A549 (cell line): ENCODE data around the gene FBXL7.

Experiments used
- CBX8 ChIP-seq: fragments of 200-600 bp; sonication (generic); IDR thresholded peaks from 2 replicates; pipeline ENCODE4 v1.6.1; 2016
- MAFK ChIP-seq: fragments of 450-650 bp; IDR thresholded peaks from 2 replicates; pipeline ENCODE4 v1.6.1; 2014; ENCODE audit not compliant: partially characterized antibody
- NPAS2 ChIP-seq: fragments of 250-450 bp; sonication (Bioruptor Pico); IDR thresholded peaks from 2 replicates; pipeline ENCODE4 v1.8.0; 2022; ENCODE audit warnings: mild to moderate bottlenecking, moderate library complexity, borderline replicate concordance
- POLR2A ChIP-seq: IDR thresholded peaks from 2 replicates; pipeline ENCODE4 v1.6.1; 2012; ENCODE audit warnings: mild to moderate bottlenecking, low read length
- REST ChIP-seq: fragments of 200-600 bp; sonication (generic); IDR thresholded peaks from 2 replicates; pipeline ENCODE4 v1.6.1; 2016; ENCODE audit warnings: antibody characterized with exemption, mild to moderate bottlenecking, moderate library complexity
- SMC3 ChIP-seq: fragments of >200 bp; sonication (Bioruptor Twin); formaldehyde crosslinking; IDR thresholded peaks from 3 replicates; pipeline ENCODE4 v1.6.1; 2018; ENCODE audit warnings: inconsistent platforms
- SREBF2 ChIP-seq: fragments of 450-650 bp; IDR thresholded peaks from 2 replicates; pipeline ENCODE4 v1.6.1; 2014; ENCODE audit warnings: mild to moderate bottlenecking, moderate library complexity
- TP53 ChIP-seq: fragments of 250-450 bp; sonication (Bioruptor Pico); IDR thresholded peaks from 2 replicates; pipeline ENCODE4 v1.5.0; 2021; ENCODE audit warnings: mild to moderate bottlenecking, moderate library complexity
- TF ChIP-seq, protein P1 (sequence below): fragments of >200 bp; sonication (Bioruptor Twin); formaldehyde crosslinking; IDR thresholded peaks from 3 replicates; pipeline ENCODE4 v1.5.1; 2016

GRCh38 chr5:15646371-15646770 lies 146.4 kb downstream of the FBXL7 start:
- TF ChIP-seq NPAS2 (CRISPR knock-in tag), result no peak
- no peak for TF ChIP-seq SMC3
- TF ChIP-seq, protein P1, sequence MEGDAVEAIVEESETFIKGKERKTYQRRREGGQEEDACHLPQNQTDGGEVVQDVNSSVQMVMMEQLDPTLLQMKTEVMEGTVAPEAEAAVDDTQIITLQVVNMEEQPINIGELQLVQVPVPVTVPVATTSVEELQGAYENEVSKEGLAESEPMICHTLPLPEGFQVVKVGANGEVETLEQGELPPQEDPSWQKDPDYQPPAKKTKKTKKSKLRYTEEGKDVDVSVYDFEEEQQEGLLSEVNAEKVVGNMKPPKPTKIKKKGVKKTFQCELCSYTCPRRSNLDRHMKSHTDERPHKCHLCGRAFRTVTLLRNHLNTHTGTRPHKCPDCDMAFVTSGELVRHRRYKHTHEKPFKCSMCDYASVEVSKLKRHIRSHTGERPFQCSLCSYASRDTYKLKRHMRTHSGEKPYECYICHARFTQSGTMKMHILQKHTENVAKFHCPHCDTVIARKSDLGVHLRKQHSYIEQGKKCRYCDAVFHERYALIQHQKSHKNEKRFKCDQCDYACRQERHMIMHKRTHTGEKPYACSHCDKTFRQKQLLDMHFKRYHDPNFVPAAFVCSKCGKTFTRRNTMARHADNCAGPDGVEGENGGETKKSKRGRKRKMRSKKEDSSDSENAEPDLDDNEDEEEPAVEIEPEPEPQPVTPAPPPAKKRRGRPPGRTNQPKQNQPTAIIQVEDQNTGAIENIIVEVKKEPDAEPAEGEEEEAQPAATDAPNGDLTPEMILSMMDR, result no peak
- no peak for TF ChIP-seq TP53 (CRISPR knock-in tag)
- no peak for TF ChIP-seq MAFK
- no peak for TF ChIP-seq CBX8
- no peak for TF ChIP-seq POLR2A
- no peak for TF ChIP-seq REST
- no peak for TF ChIP-seq SREBF2
